HepG2 (cell line): ENCODE results near the gene DPH7. TPM values are rescaled to one million over a fixed set of nuclear protein-coding genes. Genes with fewer than 3 reads are reported as not detected.

Experiments used
- ATAC-seq: fragments of 200-7000 bp; cut with Tn5 transposase; 3 replicates; pipeline ENCODE4 v1.9.1; 2020; ENCODE audit warnings: mild to moderate bottlenecking, moderate library complexity
- BruUV-seq: library from RNA; stranded (reverse); fragments of 400-500 nt; replicated peaks from 2 replicates; lab custom pipeline; 2021; lab: Mats Ljungman, UMichigan
- CTCF ChIA-PET: fragments of 300-600 bp; formaldehyde crosslinking; extraction: SDS; loops from one replicate; lab custom pipeline; 2021; ENCODE audit warnings: low total read pairs, inconsistent platforms, low intra/inter-chr PET ratio; lab: Yijun Ruan, JAX
- POLR2A ChIA-PET: fragments of 350-600 bp; sonication (Branson Sonifier 250); formaldehyde crosslinking; loops from one replicate; lab custom pipeline; 2020; ENCODE audit warnings: antibody characterized with exemption, inconsistent platforms; lab: Yijun Ruan, JAX
- DNase-seq: peaks from one replicate; pipeline ENCODE4 v3.0.0-alpha.2; 2015; ENCODE audit warnings: low spot score
- FAIRE-seq: peaks from 3 replicates; lab custom pipeline; 2011; peaks lifted over from hg19 to GRCh38; lab: Jason Lieb, UNC
- H2AFZ ChIP-seq: one replicate; pipeline ENCODE4 v1.6.1; 2011; ENCODE audit warnings: low read length, inconsistent platforms
- H3K27ac ChIP-seq: fragments of 300-600 bp; 3 replicates; pipeline ENCODE4 v1.8.0; 2011; ENCODE audit warnings: mixed run types, mild to moderate bottlenecking, mixed read lengths, low read length, inconsistent platforms; ENCODE audit not compliant: insufficient read depth; ENCODE audit errors: extremely low read length
- H3K27me3 ChIP-seq, 2 experiments: fragments of 200-600 bp in 1 of 2; 2 replicates in 1 of 2; 3 replicates in 1 of 2; pipeline versions ENCODE4 v1.6.0 to v1.8.0; 2011; ENCODE audit warnings: low read length in 2 of 2, mild to moderate bottlenecking in 2 of 2, moderate library complexity in 2 of 2, inconsistent platforms in 1 of 2; ENCODE audit not compliant: insufficient read depth in 2 of 2, control insufficient read depth in 1 of 2
- H3K36me3 ChIP-seq, 2 experiments: fragments of 200-600 bp in 1 of 2; replicated peaks in 1 of 2; 2 replicates in 1 of 2; 3 replicates in 1 of 2; pipeline versions ENCODE4 v1.5.1 to v1.8.0; 2011; ENCODE audit warnings: low read length in 2 of 2, inconsistent platforms in 1 of 2; ENCODE audit not compliant: insufficient read depth in 2 of 2, control insufficient read depth in 1 of 2
- H3K4me1 ChIP-seq: 2 replicates; pipeline ENCODE4 v1.5.1; 2012; ENCODE audit warnings: low read length, inconsistent platforms; ENCODE audit not compliant: insufficient read depth
- H3K4me2 ChIP-seq: 2 replicates; pipeline ENCODE4 v1.6.0; 2011; ENCODE audit warnings: low read depth, low read length, inconsistent platforms
- H3K4me3 ChIP-seq, 3 experiments: fragments of 200-600 bp in 1 of 3; sonication (generic), shearing (Covaris generic) in 1 of 3; replicated peaks in 1 of 3; 2 replicates each; pipeline ENCODE4 v1.5.1; 2011 to 2016; ENCODE audit warnings: low read length in 3 of 3, inconsistent platforms in 2 of 3, low read depth in 2 of 3, mild to moderate bottlenecking in 2 of 3, control low read depth in 1 of 3, mixed read lengths in 1 of 3; ENCODE audit not compliant: insufficient read depth in 1 of 3
- H3K79me2 ChIP-seq: one replicate; pipeline ENCODE4 v1.6.1; 2011; ENCODE audit warnings: low read length, inconsistent platforms; ENCODE audit not compliant: insufficient read depth
- H3K9ac ChIP-seq: 2 replicates; pipeline ENCODE4 v1.6.0; 2011; ENCODE audit warnings: mild to moderate bottlenecking, low read depth, low read length, inconsistent platforms; ENCODE audit not compliant: insufficient read depth
- H3K9me3 ChIP-seq: 2 replicates; pipeline ENCODE4 v1.5.1; 2012; ENCODE audit warnings: mild to moderate bottlenecking, low read length
- H4K20me1 ChIP-seq: 2 replicates; pipeline ENCODE4 v1.6.0; 2011; ENCODE audit warnings: inconsistent platforms, mild to moderate bottlenecking, low read length, moderate library complexity; ENCODE audit not compliant: insufficient read depth
- DPF2 ChIP-seq: sonication (generic); formaldehyde crosslinking; IDR thresholded peaks from 2 replicates; pipeline ENCODE4 v1.4.0; 2020; ENCODE audit warnings: mild to moderate bottlenecking, low read depth, missing genetic modification reagents, borderline replicate concordance
- NFKBIZ ChIP-seq: IDR thresholded peaks from 2 replicates; pipeline ENCODE4 v1.6.1; 2018; ENCODE audit warnings: missing genetic modification reagents, missing compliant biosample characterization
- SMC3 ChIP-seq: IDR thresholded peaks from 2 replicates; pipeline ENCODE4 v1.6.1; 2011; ENCODE audit warnings: low read length, improper control_type of control experiment
- ZNF235 ChIP-seq: sonication (generic); formaldehyde crosslinking; IDR thresholded peaks from 2 replicates; pipeline ENCODE4 v1.8.1; 2023; ENCODE audit warnings: mild to moderate bottlenecking, missing genetic modification reagents, borderline replicate concordance
- WGBS: methylation state at CpG from one replicate; pipeline ENCODE4 v1.1.6; 2017; ENCODE audit warnings: low lambda C conversion rate; 5-methylcytosine and 5-hydroxymethylcytosine counted together
- in situ Hi-C: cut with HindIII; loops from 2 replicates; pipeline ENCODE4 v1.10.0; 2017; ENCODE audit warnings: low pct_unique_long_range_greater_than_20kb; ENCODE audit not compliant: extremely low pct_ligation_motif_present
- intact Hi-C: fragments of 100-400 bp; cut with micrococcal nuclease; formaldehyde crosslinking; loops from one replicate; pipeline ENCODE4 v1.10.0; 2022; ENCODE audit not compliant: unreplicated experiment
- polyA plus RNA-seq, 8 experiments: library from polyadenylated mRNA; depleted of rRNA in 3 of 8; stranded (reverse) in 7 of 8; unstranded in 1 of 8; fragments of >200 nt; fragmentation: Illumina TruSeq in 4 of 8; extraction: Trizol in 4 of 8; gene quantifications; 2 replicates each; pipeline versions ENCODE4 v1.2.1 to v1.2.3, GENCODE V29; 2011 to 2016; ENCODE audit warnings: low read depth in 4 of 8, missing spikeins in 1 of 8, mixed read lengths in 1 of 8; ENCODE audit not compliant: insufficient read depth in 1 of 8
- total RNA-seq, 5 experiments: library from RNA; depleted of rRNA; stranded (reverse); fragments of >200 nt; fragmentation: Illumina TruSeq; extraction: Trizol; gene quantifications; 2 replicates each; pipeline ENCODE4 v1.2.3, GENCODE V29; 2016; ENCODE audit warnings: low read depth in 1 of 5
- TF ChIP-seq, protein P1 (sequence below): sonication (generic); formaldehyde crosslinking; conservative IDR thresholded peaks from 2 replicates; pipeline ENCODE4 v1.4.0; 2020; ENCODE audit warnings: mild to moderate bottlenecking, missing genetic modification reagents, moderate library complexity
- TF ChIP-seq, protein P2 (sequence below): sonication (generic); formaldehyde crosslinking; IDR thresholded peaks from 2 replicates; pipeline ENCODE4 v1.4.0; 2020; ENCODE audit warnings: missing genetic modification reagents
- TF ChIP-seq, protein P3 (sequence below): IDR thresholded peaks from 2 replicates; pipeline ENCODE4 v1.6.1; 2018; ENCODE audit warnings: missing genetic modification reagents, mild to moderate bottlenecking, missing compliant biosample characterization

Gene DPH7
- total and polyA plus RNA-seq, 2 of the 13 experiments (the other 11 are each of a cell fraction or from before 2014, with no cell fraction given): 27.6 to 31.6 TPM

DNA sequence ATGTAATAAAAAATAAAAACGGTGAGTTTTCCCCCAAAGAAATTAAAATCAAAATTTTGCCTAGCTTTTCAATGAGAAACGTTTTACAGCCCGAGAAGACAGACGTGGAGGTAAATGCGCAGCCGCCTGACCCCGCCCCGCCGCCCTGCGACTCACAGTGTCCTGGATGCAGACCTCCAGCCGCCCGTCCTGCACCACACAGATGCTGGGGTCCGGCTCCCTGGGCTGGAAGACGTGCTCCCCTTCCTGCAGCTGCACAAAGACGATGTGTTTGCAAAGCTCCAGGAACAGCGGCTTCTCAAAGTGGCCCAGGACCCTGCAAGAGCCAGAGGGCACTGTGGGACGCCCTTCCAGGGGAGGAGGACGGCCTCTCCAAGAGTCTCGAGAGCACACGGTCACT, 36.2 kb downstream of the DPH7 start:
- no TSS peak for BruUV-seq
- intact Hi-C loops: no loop called here
- Histone ChIP-seq H3K4me2 (no peak overlapping the region), H3K9me3 (peaks cover 10% of the 10 kb centered on the region; the same call in 1 of the 2 replicates), H3K9ac (no peak overlapping the region), H2AFZ (no peak overlapping the region), H3K79me2 (no peaks in the 10 kb centered on the region), H4K20me1 (no peaks in the 10 kb centered on the region), H3K27ac (no peak overlapping the region), H3K4me1 (no peaks in the 10 kb centered on the region; the same call in 1 of the 2 replicates), H3K4me3 (no peak overlapping the region), H3K27me3 (peaks cover 0 to 2% of the 10 kb centered on the region in 2 experiments; a peak in 2 of 5 replicates), H3K36me3 (no peaks in the 10 kb centered on the region)
- DNase-seq: no peak
- in situ Hi-C loops: no loop called here
- no peak for FAIRE-seq
- ChIA-PET CTCF (no interaction called here), POLR2A (no interaction called here)
- 67% methylated on average over 14 of the region's 20 CpGs for WGBS
- no peak for ATAC-seq
- TF ChIP-seq SMC3 (no peak), DPF2 (CRISPR knock-in tag) (no peak), NFKBIZ (CRISPR knock-in tag) (no peak), ZNF235 (CRISPR knock-in tag) (no peak)
- TF ChIP-seq, protein P1, sequence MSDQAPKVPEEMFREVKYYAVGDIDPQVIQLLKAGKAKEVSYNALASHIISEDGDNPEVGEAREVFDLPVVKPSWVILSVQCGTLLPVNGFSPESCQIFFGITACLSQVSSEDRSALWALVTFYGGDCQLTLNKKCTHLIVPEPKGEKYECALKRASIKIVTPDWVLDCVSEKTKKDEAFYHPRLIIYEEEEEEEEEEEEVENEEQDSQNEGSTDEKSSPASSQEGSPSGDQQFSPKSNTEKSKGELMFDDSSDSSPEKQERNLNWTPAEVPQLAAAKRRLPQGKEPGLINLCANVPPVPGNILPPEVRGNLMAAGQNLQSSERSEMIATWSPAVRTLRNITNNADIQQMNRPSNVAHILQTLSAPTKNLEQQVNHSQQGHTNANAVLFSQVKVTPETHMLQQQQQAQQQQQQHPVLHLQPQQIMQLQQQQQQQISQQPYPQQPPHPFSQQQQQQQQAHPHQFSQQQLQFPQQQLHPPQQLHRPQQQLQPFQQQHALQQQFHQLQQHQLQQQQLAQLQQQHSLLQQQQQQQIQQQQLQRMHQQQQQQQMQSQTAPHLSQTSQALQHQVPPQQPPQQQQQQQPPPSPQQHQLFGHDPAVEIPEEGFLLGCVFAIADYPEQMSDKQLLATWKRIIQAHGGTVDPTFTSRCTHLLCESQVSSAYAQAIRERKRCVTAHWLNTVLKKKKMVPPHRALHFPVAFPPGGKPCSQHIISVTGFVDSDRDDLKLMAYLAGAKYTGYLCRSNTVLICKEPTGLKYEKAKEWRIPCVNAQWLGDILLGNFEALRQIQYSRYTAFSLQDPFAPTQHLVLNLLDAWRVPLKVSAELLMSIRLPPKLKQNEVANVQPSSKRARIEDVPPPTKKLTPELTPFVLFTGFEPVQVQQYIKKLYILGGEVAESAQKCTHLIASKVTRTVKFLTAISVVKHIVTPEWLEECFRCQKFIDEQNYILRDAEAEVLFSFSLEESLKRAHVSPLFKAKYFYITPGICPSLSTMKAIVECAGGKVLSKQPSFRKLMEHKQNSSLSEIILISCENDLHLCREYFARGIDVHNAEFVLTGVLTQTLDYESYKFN (CRISPR knock-in tag): no peak
- TF ChIP-seq, protein P2, sequence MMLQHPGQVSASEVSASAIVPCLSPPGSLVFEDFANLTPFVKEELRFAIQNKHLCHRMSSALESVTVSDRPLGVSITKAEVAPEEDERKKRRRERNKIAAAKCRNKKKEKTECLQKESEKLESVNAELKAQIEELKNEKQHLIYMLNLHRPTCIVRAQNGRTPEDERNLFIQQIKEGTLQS (CRISPR knock-in tag): no peak
- TF ChIP-seq, protein P3, sequence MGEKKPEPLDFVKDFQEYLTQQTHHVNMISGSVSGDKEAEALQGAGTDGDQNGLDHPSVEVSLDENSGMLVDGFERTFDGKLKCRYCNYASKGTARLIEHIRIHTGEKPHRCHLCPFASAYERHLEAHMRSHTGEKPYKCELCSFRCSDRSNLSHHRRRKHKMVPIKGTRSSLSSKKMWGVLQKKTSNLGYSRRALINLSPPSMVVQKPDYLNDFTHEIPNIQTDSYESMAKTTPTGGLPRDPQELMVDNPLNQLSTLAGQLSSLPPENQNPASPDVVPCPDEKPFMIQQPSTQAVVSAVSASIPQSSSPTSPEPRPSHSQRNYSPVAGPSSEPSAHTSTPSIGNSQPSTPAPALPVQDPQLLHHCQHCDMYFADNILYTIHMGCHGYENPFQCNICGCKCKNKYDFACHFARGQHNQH: no peak
